ENCODE data around the gene ITGAL.

The ITGAL gene

DNA sequence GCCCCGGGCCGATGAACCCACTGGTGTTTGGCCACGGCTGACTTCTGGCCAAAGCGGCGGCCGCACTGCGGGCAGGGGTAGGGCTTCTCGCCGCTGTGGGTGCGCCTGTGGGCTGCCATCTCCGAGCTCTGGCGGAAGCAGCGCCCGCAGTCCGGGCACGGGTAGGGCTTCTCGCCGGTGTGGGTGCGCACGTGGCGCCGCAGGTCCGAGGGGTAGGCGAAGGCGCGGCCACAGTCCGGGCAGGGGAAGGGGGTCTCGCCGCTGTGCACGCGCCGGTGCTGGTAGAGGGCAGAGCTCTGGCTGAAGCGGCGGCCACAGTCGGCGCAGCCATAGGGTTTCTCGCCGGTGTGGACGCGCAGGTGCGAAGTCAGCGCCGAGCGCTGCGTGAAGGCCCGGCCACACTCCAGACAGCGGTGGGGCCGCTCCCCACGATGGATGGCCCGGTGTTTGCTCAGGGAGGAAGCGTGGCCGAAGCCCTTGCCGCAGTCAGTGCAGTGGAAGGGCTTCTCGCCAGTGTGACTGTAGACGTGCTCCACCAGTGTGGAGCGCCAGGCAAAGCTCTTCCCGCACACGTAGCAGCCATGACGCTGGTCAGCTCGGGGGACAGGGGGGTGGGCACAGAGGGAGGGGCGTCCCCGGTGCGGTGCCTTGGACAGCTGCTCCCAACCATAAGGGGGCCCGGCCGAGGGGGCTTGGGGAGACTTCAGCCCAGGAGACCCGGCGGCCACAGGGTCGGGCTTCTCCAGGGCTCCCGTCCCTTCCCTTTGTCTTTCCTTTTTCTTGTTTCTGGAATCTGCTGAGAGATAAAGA, 83.0 kb downstream of the ITGAL start:
- TF ChIP-seq POLR2A (IDR thresholded peaks at IDR 0.05; ENCODE audit: extremely low read depth, insufficient read length) (no peak), MYC (IDR thresholded peaks at IDR 0.05; ENCODE audit: low read depth, low read length) (no peak), MAX (IDR thresholded peaks at IDR 0.05; ENCODE audit: low read depth, low read length) (no peak)
- TF ChIP-seq, protein P1, sequence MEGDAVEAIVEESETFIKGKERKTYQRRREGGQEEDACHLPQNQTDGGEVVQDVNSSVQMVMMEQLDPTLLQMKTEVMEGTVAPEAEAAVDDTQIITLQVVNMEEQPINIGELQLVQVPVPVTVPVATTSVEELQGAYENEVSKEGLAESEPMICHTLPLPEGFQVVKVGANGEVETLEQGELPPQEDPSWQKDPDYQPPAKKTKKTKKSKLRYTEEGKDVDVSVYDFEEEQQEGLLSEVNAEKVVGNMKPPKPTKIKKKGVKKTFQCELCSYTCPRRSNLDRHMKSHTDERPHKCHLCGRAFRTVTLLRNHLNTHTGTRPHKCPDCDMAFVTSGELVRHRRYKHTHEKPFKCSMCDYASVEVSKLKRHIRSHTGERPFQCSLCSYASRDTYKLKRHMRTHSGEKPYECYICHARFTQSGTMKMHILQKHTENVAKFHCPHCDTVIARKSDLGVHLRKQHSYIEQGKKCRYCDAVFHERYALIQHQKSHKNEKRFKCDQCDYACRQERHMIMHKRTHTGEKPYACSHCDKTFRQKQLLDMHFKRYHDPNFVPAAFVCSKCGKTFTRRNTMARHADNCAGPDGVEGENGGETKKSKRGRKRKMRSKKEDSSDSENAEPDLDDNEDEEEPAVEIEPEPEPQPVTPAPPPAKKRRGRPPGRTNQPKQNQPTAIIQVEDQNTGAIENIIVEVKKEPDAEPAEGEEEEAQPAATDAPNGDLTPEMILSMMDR (IDR thresholded peaks at IDR 0.05; ENCODE audit: low read depth, low read length): no peak

GRCh38 chr16:30556125-30556473, 83.6 kb downstream of the ITGAL start:
- no peak for DNase-seq (ENCODE audit: low read depth)
- H3K4me3 ChIP-seq (ENCODE audit: low read depth, low read length): no peak overlapping the region
- TF ChIP-seq, protein P1 (IDR thresholded peaks at IDR 0.05; ENCODE audit: low read depth, low read length): no peak
- TF ChIP-seq MAX (IDR thresholded peaks at IDR 0.05; ENCODE audit: low read depth, low read length) (no peak), MYC (IDR thresholded peaks at IDR 0.05; ENCODE audit: low read depth, low read length) (no peak), POLR2A (IDR thresholded peaks at IDR 0.05; ENCODE audit: extremely low read depth, insufficient read length) (no peak)

More for the DNA sequence above, 83.0 kb downstream of the ITGAL start:
- no peak for DNase-seq (ENCODE audit: low read depth)
- H3K4me3 ChIP-seq (ENCODE audit: low read depth, low read length): no peak overlapping the region

GRCh38 chr16:30557707-30557956, 85.1 kb downstream of the ITGAL start:
- peak overlapping the region; percentile 76 for H3K4me3 ChIP-seq (ENCODE audit: low read depth, low read length)
- no peak for DNase-seq (ENCODE audit: low read depth)
- TF ChIP-seq MAX (IDR thresholded peaks at IDR 0.05; ENCODE audit: low read depth, low read length): peak; percentile 6; the same call in 1 of the 2 replicates
- no peak for TF ChIP-seq MYC (IDR thresholded peaks at IDR 0.05; ENCODE audit: low read depth, low read length)
- TF ChIP-seq POLR2A (IDR thresholded peaks at IDR 0.05; ENCODE audit: extremely low read depth, insufficient read length): no peak
- TF ChIP-seq, protein P1 (IDR thresholded peaks at IDR 0.05; ENCODE audit: low read depth, low read length): no peak

GRCh38 chr16:30557957-30558788, 85.6 kb downstream of the ITGAL start, which contains the start of gene ZNF764:
Gene ZNF764, minus strand, starts transcription at chr16:30558374. Its CDS starts 192 bp downstream, at chr16:30558182.
- DNase-seq (ENCODE audit: low read depth): peak; percentile 98
- H3K4me3 ChIP-seq (ENCODE audit: low read depth, low read length): peak within 1 kb of the TSS; percentile 76
- TF ChIP-seq, protein P1 (IDR thresholded peaks at IDR 0.05; ENCODE audit: low read depth, low read length): no peak
- TF ChIP-seq MAX (IDR thresholded peaks at IDR 0.05; ENCODE audit: low read depth, low read length) (peak; percentile 61), MYC (IDR thresholded peaks at IDR 0.05; ENCODE audit: low read depth, low read length) (peak; percentile 74; the same call in 1 of the 2 replicates), POLR2A (IDR thresholded peaks at IDR 0.05; ENCODE audit: extremely low read depth, insufficient read length) (peak; percentile 69)

DNA sequence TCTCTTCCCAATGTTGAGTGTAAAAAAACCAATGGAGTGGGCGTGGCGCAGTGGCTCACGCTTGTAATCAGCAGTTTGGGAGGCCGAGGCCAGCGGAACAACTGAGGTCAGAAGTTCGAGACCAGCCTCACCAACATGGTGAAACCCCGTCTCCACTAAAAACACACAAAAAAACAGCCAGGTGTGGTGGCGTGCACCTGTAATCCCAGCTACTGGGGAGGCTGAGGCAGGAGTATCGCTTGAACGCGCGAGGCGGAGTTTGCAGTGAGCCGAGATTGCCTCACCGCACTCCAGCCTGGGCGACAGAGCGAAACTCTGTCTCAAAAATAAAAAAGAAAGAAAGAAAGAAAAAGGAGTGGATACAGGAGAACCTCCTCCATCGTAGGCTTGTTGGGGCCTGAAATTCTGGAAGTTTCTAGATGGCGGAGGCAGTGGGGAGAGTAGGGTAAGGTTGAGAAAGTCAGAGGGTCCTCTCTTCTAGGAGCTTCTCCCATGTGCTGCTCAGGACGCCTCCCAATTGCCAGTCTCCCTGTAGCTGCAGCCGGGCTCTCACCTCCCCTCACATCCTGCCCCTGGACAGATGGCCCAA, 86.3 kb downstream of the ITGAL start:
- peak overlapping the region; percentile 38 for H3K4me3 ChIP-seq (ENCODE audit: low read depth, low read length)
- TF ChIP-seq MAX (IDR thresholded peaks at IDR 0.05; ENCODE audit: low read depth, low read length) (no peak), POLR2A (IDR thresholded peaks at IDR 0.05; ENCODE audit: extremely low read depth, insufficient read length) (no peak), MYC (IDR thresholded peaks at IDR 0.05; ENCODE audit: low read depth, low read length) (no peak)
- TF ChIP-seq, protein P1 (IDR thresholded peaks at IDR 0.05; ENCODE audit: low read depth, low read length): no peak
- DNase-seq (ENCODE audit: low read depth): no peak
